Ovary (tissue), 9 donors: Measurements from ENCODE around the gene FOXO6. TPM values are rescaled to one million over a fixed set of nuclear protein-coding genes. Genes with fewer than 3 reads are reported as not detected.

ENCODE experiments used
- DNase-seq, 5 donors: peaks; one replicate each; pipeline ENCODE4 v3.0.0-alpha.2; 2019 to 2020
- H3K27ac ChIP-seq, 2 donors: fragments of 200-600 bp; one replicate each; pipeline versions ENCODE4 v1.5.1 to v1.8.0; 2019 to 2022
- H3K27me3 ChIP-seq: fragments of 200-600 bp; one replicate; pipeline ENCODE4 v1.8.0; 2022
- H3K36me3 ChIP-seq: fragments of 200-600 bp; sonication (generic); one replicate; pipeline ENCODE4 v1.5.1; 2019
- H3K4me1 ChIP-seq: one replicate; pipeline ENCODE4 v1.8.1; 2013; ENCODE audit warnings: mild to moderate bottlenecking, moderate library complexity; ENCODE audit not compliant: insufficient read depth
- H3K4me3 ChIP-seq: fragments of 200-600 bp; sonication (generic); one replicate; pipeline ENCODE4 v1.5.1; 2017
- H3K9me3 ChIP-seq, 2 donors: fragments of 200-600 bp in 1 of 2; sonication (generic) in 1 of 2; one replicate each; pipeline versions ENCODE4 v1.5.1 to v1.8.1; 2013 to 2019; ENCODE audit warnings: mild to moderate bottlenecking in 1 of 2, moderate library complexity in 1 of 2
- CTCF ChIP-seq, 3 donors: fragments of 450-650 bp in 2 of 3; fragments of 200-600 bp in 1 of 3; IDR thresholded peaks; one replicate each; pipeline versions ENCODE4 v1.5.1 to v1.8.0; 2016 to 2022; ENCODE audit warnings: antibody characterized with exemption in 3 of 3, mild to moderate bottlenecking in 1 of 3
- EP300 ChIP-seq: sonication (generic); formaldehyde crosslinking; IDR thresholded peaks from one replicate; pipeline ENCODE4 v1.6.1; 2017; ENCODE audit warnings: antibody characterized with exemption
- POLR2A ChIP-seq: fragments of 450-650 bp; IDR thresholded peaks from one replicate; pipeline ENCODE4 v1.6.1; 2017; ENCODE audit warnings: antibody characterized with exemption, mild to moderate bottlenecking, moderate library complexity
- WGBS, 3 donors: extraction: QIAGEN DNeasy Blood & Tissue Kit in 1 of 3; methylation state at CpG; one replicate each; pipeline versions ENCODE4 v1.1.5 to v1.1.7; 2013 to 2017; 5-methylcytosine and 5-hydroxymethylcytosine counted together
- intact Hi-C, 4 donors: fragments of 100-400 bp; cut with DNase I; formaldehyde crosslinking; loops; one replicate each; pipeline versions ENCODE4 v1.11.0 to v1.15.1; 2022 to 2023
- polyA plus RNA-seq, 2 donors: library from polyadenylated mRNA; stranded (reverse); fragments of 200-250 nt in 1 of 2; fragments of 350-450 nt in 1 of 2; fragmentation: Illumina TruSeq in 1 of 2; extraction: RNeasy Lipid Tissue Mini Kit (QIAGEN cat#74804) in 1 of 2; gene quantifications; one replicate each; pipeline ENCODE4 v1.2.3, GENCODE V29; 2013 to 2014
- total RNA-seq, 7 donors: library from RNA; depleted of rRNA in 2 of 7; stranded (reverse); fragments of >200 nt in 2 of 7; fragmentation: NEBNext Ultra II Directional in 3 of 7; extraction: Animal tissue kit (Norgen Biotek cat#: 25700) in 3 of 7; gene quantifications; one replicate each; pipeline versions ENCODE4 v1.1.0 to v1.2.4, GENCODE V29; 2016 to 2023
- donor health status: DM: no; HTN: no; CAD: no; lungs with moderate emphysema.
- donor health status: DM: no; HTN: no; CAD: no.
- donor health status: Bipolar disorder and iron deficiency.
- donor health status: DM: yes; HTN: yes; CAD: no.
- donor health status: DM: no; HTN: no; CAD: no.
- donor health status: DM: yes; HTN: yes; CAD: no.

The FOXO6 gene
- total and polyA plus RNA-seq, 9 donors = 0.90 to 18.9 (median 6.1) TPM

GRCh38 chr1:41322835-41323234 lies 38.4 kb upstream of the FOXO6 start:
- Histone ChIP-seq H3K36me3 (no peaks in the 10 kb centered on the region), H3K4me1 (peaks cover 11% of the 10 kb centered on the region), H3K27ac (no peak overlapping the region), H3K27me3 (no peaks in the 10 kb centered on the region), H3K4me3 (no peak overlapping the region), H3K9me3 (no peaks in the 10 kb centered on the region)
- no peak for DNase-seq
- intact Hi-C loops = no loop called here
- 62 to 80% (median 64%) methylated on average over 7 of the region's 7 CpGs for WGBS, 3 donors
- TF ChIP-seq CTCF (IDR thresholded peaks at IDR 0.05) (no peak), EP300 (no peak), POLR2A (no peak)

DNA sequence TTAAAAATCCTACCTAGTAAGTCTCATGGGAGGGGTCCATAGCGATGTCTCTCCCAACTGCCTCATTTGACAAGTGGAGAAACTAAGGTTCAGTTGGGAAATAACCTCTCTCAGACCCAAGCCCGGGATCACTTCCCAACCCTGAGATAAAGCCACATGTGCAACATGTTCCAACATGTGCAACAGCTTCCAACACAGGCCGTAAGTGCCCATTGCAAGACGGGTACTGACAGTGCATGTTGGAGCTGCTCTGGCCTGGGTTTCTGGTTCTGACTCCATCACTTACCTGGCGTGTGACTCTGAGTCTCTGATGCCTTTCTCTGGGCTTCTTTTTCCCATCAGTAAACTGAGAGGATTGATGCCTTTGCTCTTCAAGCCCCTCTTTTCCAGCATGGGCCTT lies 38.0 kb upstream of the FOXO6 start:
- Histone ChIP-seq H3K36me3 (no peaks in the 10 kb centered on the region), H3K27me3 (no peaks in the 10 kb centered on the region), H3K4me3 (no peak overlapping the region), H3K27ac (no peak overlapping the region), H3K4me1 (peaks cover 11% of the 10 kb centered on the region), H3K9me3 (no peaks in the 10 kb centered on the region)
- intact Hi-C loops = no loop called here
- no peak for TF ChIP-seq EP300
- no peak for TF ChIP-seq POLR2A
- no peak for TF ChIP-seq CTCF (IDR thresholded peaks at IDR 0.05)
- DNase-seq = no peak
- 86 to 88% (median 87%) methylated on average over 5 of the region's 5 CpGs for WGBS, 3 donors

DNA sequence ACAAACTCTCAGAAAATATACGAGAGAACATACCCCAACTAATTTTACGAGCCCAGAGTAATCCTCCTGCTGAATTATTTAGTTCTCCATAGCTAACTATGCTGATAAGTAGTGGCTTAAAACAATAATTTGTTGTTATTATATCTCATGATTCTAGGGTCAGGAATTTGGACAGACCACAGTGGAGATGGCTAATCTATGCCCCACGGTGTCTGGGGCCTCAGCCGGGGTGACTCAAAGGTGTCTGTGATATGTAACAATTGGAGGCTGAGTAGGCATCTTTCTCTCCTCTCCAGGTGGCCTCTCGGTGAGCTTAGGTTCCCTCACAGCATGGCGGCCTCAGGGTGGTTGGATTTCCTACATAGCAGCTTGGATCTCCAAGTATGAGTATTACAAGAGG lies 35.4 kb upstream of the FOXO6 start:
- TF ChIP-seq POLR2A = no peak
- no peak for TF ChIP-seq EP300
- TF ChIP-seq CTCF (IDR thresholded peaks at IDR 0.05) = no peak
- WGBS, 3 donors = 87 to 89% (median 87%) methylated on average over 6 of the region's 6 CpGs
- Histone ChIP-seq H3K4me3 (no peak overlapping the region), H3K27me3 (no peaks in the 10 kb centered on the region), H3K4me1 (no peaks in the 10 kb centered on the region), H3K9me3 (no peaks in the 10 kb centered on the region), H3K27ac (no peak overlapping the region), H3K36me3 (no peaks in the 10 kb centered on the region)
- no peak for DNase-seq
- intact Hi-C loops = no loop called here

- no peaks in the 10 kb centered on the region for H3K27me3 ChIP-seq
- no peak for DNase-seq
These were observed 33.7 kb upstream of the FOXO6 start for GRCh38 chr1:41327383-41327999.

More at GRCh38 chr1:41327383-41327999, 33.7 kb upstream of the FOXO6 start:
- Histone ChIP-seq H3K4me1 (no peaks in the 10 kb centered on the region), H3K4me3 (no peak overlapping the region), H3K27ac (no peak overlapping the region), H3K9me3 (no peaks in the 10 kb centered on the region), H3K36me3 (no peaks in the 10 kb centered on the region)
- WGBS, 3 donors = 79 to 85% (median 81%) methylated on average over 6 of the region's 6 CpGs
- intact Hi-C loops = no loop called here
- TF ChIP-seq POLR2A (no peak), EP300 (no peak), CTCF (IDR thresholded peaks at IDR 0.05) (no peak)
